Fibroblast of skin of right biceps (primary cell): Measurements from ENCODE around the gene CAPSL.
"Not testable (repeated sequence)": the region's sequence is repeated elsewhere in the genome, so short reads cannot be mapped to it uniquely, and the experiment has no call there.

Source experiments
- DNase-seq: peaks from one replicate; pipeline ENCODE4 v3.0.0-alpha.2; 2013

Gene CAPSL

GRCh38 chr5:35938568-35939227 lies at the start of gene CAPSL:
Gene CAPSL (minus strand): TSS chr5:35938622. CDS start chr5:35921120, 17,502 bp downstream.
- DNase-seq: peak; percentile 62

- DNase-seq: no peak
Measured at GRCh38 chr5:35987776-35988175, 49.4 kb upstream of the CAPSL start.

- DNase-seq: no peak
Measured at GRCh38 chr5:35979715-35980114, 41.3 kb upstream of the CAPSL start.

- DNase-seq: not testable (repeated sequence)
Measured at GRCh38 chr5:35976859-35977258, 38.4 kb upstream of the CAPSL start.

GRCh38 chr5:35974570-35974969 lies 36.1 kb upstream of the CAPSL start:
- DNase-seq: no peak

- no peak for DNase-seq
Measured at GRCh38 chr5:35971878-35972210, 33.4 kb upstream of the CAPSL start.

GRCh38 chr5:35971186-35971877 lies 32.9 kb upstream of the CAPSL start:
- DNase-seq: peak; percentile 42

- DNase-seq: no peak
Measured at GRCh38 chr5:35963381-35963843, 25.0 kb upstream of the CAPSL start.

- no peak for DNase-seq
Measured at GRCh38 chr5:35960328-35960727, 21.9 kb upstream of the CAPSL start.

- no peak for DNase-seq
Measured at GRCh38 chr5:35956429-35956828, 18.0 kb upstream of the CAPSL start.

- no peak for DNase-seq
Measured at GRCh38 chr5:35954175-35954574, 15.8 kb upstream of the CAPSL start.

- no peak for DNase-seq
Measured at GRCh38 chr5:35947085-35947484, 8.7 kb upstream of the CAPSL start.

- no peak for DNase-seq
Measured at GRCh38 chr5:35939639-35940038, 1.2 kb upstream of the CAPSL start.

- peak; percentile 56 for DNase-seq
Measured at GRCh38 chr5:35926389-35927051, 11.9 kb downstream of the CAPSL start.

- peak; percentile 82 for DNase-seq
Measured at GRCh38 chr5:35924950-35925722, 13.3 kb downstream of the CAPSL start.

- DNase-seq: peak; percentile 91
Measured at GRCh38 chr5:35924122-35924949, 14.1 kb downstream of the CAPSL start.

GRCh38 chr5:35922468-35922867 lies 16.0 kb downstream of the CAPSL start:
- DNase-seq: no peak

GRCh38 chr5:35921930-35922329 lies 16.5 kb downstream of the CAPSL start:
- DNase-seq: no peak

- DNase-seq: peak; percentile 44
Measured at GRCh38 chr5:35920890-35921289, 17.5 kb downstream of the CAPSL start.

GRCh38 chr5:35919191-35919590 lies 19.2 kb downstream of the CAPSL start:
- peak; percentile 99 for DNase-seq

- DNase-seq: no peak
Measured at GRCh38 chr5:35908814-35909213, 29.6 kb downstream of the CAPSL start.

GRCh38 chr5:35908228-35908627 lies 30.2 kb downstream of the CAPSL start:
- peak; percentile 58 for DNase-seq
